ENCODE results near the gene G3BP1.
A peak's percentile ranks its signal among the peaks of the same experiment; 100 is the strongest.
"Not testable (repeated sequence)": the region's sequence is repeated elsewhere in the genome, so short reads cannot be mapped to it uniquely, and the experiment has no call there.

G3BP1 gene

GRCh38 chr5:151779531-151780125 lies 7.9 kb downstream of the G3BP1 start:
- H3K4me3 ChIP-seq (ENCODE audit: low read depth, low read length): no peak overlapping the region
- TF ChIP-seq, protein P1, sequence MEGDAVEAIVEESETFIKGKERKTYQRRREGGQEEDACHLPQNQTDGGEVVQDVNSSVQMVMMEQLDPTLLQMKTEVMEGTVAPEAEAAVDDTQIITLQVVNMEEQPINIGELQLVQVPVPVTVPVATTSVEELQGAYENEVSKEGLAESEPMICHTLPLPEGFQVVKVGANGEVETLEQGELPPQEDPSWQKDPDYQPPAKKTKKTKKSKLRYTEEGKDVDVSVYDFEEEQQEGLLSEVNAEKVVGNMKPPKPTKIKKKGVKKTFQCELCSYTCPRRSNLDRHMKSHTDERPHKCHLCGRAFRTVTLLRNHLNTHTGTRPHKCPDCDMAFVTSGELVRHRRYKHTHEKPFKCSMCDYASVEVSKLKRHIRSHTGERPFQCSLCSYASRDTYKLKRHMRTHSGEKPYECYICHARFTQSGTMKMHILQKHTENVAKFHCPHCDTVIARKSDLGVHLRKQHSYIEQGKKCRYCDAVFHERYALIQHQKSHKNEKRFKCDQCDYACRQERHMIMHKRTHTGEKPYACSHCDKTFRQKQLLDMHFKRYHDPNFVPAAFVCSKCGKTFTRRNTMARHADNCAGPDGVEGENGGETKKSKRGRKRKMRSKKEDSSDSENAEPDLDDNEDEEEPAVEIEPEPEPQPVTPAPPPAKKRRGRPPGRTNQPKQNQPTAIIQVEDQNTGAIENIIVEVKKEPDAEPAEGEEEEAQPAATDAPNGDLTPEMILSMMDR (IDR thresholded peaks at IDR 0.05; ENCODE audit: low read depth, low read length, missing control alignments): no peak
- DNase-seq (ENCODE audit: low read depth): no peak

DNA sequence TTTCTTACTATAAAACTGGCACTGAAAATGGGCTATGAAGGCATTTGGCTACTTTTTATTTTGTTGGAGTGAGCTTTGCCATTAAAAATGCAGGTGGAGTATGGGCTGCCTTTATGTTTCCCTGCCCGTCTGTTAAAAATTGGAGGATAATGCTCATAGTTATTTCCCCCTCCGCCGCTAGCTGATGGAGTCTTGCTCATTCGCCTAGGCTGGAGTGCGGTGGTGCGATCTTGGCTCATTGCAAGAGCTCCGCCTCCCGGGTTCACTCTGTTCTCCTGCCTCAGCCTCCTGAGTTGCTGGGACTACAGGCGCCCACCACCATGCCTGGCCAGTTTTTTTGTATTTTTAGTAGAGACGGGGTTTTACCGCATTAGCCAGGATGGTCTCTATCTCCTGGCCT lies 8.6 kb downstream of the G3BP1 start:
- TF ChIP-seq, protein P1 (IDR thresholded peaks at IDR 0.05; ENCODE audit: low read depth, low read length, missing control alignments): no peak
- no peak for DNase-seq (ENCODE audit: low read depth)
- H3K4me3 ChIP-seq (ENCODE audit: low read depth, low read length): no peak overlapping the region

GRCh38 chr5:151781201-151781600 lies 9.4 kb downstream of the G3BP1 start:
- DNase-seq (ENCODE audit: low read depth): no peak
- no peak overlapping the region for H3K4me3 ChIP-seq (ENCODE audit: low read depth, low read length)
- TF ChIP-seq, protein P1 (IDR thresholded peaks at IDR 0.05; ENCODE audit: low read depth, low read length, missing control alignments): no peak

- H3K4me3 ChIP-seq (ENCODE audit: low read depth, low read length); DNase-seq (ENCODE audit: low read depth): not testable (repeated sequence)
Measured at GRCh38 chr5:151783664-151784063, 11.9 kb downstream of the G3BP1 start.

DNA sequence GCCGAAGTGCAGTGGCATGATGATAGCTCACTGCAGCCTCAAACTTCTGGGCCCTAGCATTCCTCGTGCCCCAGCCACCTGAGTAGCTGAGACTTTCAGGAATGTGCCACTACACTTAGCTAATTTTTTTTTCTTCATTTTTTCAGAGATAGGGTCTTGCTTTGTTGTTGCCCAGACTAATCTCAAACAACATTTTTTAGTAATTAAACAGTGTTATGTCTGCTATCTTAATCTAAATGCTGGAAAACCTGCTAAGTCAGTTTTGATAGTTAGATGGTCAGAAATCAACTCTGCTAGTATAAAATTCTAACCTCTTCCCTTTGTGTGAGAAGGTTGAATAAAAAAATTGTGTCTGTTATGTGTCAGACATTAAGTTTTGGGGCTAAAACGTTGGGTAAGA lies 12.4 kb downstream of the G3BP1 start:
- no peak for DNase-seq (ENCODE audit: low read depth)
- no peak overlapping the region for H3K4me3 ChIP-seq (ENCODE audit: low read depth, low read length)
- TF ChIP-seq, protein P1 (IDR thresholded peaks at IDR 0.05; ENCODE audit: low read depth, low read length, missing control alignments): no peak

GRCh38 chr5:151786468-151786867 lies 14.7 kb downstream of the G3BP1 start:
- no peak overlapping the region for H3K4me3 ChIP-seq (ENCODE audit: low read depth, low read length)
- TF ChIP-seq, protein P1 (IDR thresholded peaks at IDR 0.05; ENCODE audit: low read depth, low read length, missing control alignments): peak; percentile 8
- DNase-seq (ENCODE audit: low read depth): no peak

DNA sequence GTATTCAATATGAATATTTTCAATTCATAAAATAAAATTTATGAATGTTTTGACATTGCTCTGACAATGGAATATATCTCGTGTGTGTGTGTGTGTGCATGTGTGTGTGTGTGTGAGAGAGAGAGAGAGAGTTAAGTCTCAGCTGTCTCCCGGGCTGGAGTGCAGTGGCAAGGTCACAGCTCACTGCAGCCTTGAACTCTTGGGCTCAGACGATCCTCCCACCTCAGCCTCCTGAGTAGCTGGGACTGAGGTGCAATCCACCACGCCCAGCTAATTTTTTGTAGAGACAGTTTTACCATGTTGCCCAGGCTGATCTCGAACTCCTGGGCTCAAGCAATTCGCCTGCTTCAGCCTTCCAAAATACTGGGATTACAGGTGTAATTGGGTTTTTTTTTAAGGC lies 16.1 kb downstream of the G3BP1 start:
- TF ChIP-seq, protein P1 (IDR thresholded peaks at IDR 0.05; ENCODE audit: low read depth, low read length, missing control alignments): no peak
- no peak for DNase-seq (ENCODE audit: low read depth)
- no peak overlapping the region for H3K4me3 ChIP-seq (ENCODE audit: low read depth, low read length)

All from GM12864 (cell line).